NCI-H345 (cell line): ENCODE measurements around the gene TSPO.

Experiments
- DNase-seq: peaks from one replicate; lab custom pipeline; 2025; lab: John Stamatoyannopoulos, UW

The TSPO gene

DNA sequence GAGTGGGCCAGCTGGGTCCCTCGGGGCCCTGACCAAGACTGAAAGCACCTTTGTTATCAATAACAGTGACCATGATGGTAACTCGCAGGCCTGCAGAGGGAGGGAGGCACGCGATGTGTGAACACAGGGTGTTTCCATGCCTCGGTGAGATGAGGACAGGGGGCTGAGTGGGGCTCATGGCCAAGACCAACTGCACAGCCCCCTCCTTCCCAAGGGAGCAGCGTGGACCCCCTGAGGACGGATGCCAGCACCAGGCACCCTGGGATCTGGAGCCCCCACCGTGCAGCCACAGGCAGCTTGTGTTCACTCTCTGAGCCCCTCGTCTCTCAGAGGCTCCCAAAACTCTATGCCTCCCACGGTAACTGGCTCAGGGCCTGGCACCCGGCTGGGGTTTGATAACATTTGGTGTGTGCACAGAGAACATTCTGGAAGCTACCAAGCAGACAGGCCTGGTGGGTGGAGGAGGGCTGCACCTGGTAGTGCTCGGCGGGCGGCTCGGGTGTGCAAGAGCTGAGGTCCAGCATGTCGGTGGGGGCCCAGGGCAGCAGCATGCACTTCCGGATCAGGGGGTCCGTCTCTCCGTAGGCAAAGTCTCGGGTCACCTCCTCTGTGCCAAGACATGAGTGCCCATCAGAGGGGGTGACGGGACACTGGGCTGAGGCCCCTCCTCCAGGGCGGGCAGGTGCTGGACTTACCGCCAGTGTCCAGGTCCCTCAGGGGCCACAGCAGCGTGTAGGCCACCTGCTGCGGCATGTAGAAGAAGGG is 28.0 kb downstream of the TSPO start:
- DNase-seq: no peak

DNA sequence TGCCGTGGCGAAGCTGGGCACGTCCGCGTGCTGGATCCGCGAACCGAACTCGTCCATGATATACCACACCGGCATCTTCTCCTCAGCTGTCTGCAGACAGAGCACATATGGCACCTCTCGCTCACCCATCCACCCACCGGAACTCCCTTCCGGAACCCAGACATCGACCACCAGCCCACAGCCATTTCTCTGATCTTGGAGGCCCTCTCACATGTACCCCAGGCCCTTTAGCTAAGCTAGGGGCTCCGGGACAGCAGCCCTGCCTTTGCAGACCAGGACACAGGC is 28.5 kb downstream of the TSPO start:
- DNase-seq: no peak

DNA sequence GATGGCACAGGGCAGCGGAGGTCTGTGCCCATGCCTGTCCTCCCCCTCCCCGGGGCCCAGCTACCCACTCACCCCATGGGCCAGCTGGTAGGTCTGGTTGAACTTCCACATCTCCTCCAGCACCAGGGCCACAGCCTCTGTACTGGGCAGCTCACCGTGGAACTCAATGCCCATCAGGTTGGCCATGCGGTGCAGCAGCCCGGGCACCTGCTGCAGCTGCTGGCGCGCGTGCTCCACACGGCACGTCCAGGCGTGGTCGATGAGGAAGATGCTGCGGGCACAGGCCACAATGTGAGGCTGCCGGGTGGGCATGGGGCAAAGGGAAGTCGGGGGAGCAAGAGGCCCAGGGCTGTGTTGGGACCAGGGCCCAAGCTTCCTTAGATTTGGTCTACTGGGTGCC is 29.3 kb downstream of the TSPO start:
- DNase-seq: no peak

DNA sequence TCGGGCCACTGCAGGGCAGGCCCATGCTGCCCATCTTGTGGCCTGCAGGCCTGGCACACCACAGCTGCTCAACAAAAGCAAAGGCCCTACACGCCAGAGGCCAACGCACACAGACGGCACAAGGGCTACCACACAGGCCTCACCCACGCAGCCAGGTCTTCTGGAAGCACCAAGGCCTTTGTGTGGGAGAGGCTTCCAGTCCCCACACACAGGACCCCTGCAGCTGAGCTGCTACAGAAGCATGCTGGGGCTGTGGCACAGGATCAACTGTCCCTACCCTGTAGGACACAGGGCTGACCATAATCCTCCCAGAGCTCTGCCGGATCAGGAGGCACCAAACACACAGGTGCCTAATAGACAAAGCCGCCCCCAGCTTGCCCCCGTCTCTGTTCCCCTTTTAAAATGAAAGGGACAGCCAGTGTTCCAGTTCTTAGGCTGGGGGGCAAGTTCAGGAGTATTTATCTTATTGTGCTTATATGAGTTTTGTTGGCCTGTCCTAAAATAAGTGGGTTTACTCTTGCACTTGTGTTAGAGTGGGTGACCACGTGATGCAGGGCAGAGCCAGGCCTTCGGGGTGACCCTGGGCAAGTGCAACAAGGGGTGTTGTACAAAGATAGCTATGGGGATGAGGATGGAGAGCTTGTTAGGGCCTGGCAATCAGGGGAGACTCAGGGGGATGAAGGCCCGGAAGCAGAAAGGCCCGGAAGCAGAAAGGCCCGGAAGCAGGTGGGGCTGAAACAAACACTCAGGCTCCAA is 30.1 kb downstream of the TSPO start:
- DNase-seq: no peak

DNA sequence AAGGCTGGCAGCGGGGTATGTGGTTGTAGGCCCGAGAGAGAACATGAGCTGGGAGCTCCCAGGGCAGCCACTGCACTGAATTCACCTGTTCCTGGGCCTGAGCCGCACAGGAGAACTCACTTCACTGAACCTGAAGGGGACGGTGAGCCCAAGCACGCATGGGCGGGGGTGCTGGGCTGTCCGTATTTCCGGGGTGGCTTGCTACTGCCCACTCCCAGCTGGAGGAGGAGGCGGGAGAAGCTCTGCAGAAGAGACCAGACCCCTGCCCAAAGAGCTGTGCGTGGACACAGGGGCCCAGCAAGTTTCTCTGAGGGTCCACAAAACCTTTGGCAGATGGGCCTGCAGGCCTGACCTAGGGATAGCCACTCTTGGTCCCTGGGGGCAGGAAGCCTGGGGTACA is 30.8 kb downstream of the TSPO start:
- DNase-seq: no peak

DNA sequence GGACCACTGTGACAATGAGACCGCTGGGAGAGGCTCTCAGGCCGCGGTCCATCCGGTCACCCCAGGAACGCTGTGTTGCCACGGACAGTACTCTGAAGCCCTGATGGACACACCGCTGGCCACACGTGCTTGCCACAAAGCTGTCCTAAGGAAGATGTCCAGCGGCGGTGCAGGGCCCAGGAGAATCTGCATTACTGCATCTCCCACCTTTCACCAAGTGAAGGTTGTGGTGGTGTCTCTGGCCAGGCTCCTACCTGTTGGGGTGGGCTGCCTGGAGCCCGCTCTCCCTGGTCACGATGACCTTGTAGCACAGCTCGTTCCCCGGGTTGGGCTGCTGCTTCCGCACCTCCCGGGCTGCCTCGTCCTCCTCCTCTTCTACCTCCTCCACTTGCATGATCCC is 31.4 kb downstream of the TSPO start:
- no peak for DNase-seq

DNA sequence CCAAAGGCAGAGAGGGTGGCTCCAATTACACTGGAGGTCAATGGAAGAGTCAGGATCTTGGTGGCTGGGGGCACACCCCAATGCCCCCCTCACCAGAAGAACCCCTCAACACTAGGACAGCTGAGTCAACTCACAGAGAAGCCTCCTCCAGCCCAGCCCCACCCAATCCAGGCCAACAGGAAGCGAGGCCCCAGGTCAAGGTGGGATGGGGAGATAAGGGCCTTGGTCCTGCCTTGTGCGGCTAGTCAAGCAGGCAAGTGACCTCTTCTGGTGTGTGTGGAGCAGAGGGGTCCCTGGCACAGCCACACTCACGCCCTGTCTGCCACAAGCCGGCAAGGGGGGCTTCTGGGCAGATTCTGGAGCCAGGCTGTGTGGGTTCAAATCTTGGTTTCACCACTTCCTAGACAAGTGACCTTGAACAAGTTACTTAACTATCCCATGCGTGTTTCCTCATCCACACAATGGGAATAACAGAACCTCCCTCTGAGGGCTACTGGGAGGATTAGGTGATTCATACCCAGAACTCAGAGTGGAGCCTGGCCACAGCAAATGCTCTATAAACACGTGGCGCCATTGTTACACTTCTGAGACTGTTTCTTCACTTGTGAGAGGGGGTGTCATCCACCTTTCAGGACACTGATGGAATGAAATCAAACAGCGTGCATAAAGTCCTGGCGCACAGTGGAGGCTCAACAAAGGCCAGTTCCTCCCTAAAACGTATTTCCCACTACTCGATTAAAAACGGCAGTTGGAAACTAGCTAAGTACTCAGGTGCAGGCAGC is 32.3 kb downstream of the TSPO start:
- DNase-seq: no peak

DNA sequence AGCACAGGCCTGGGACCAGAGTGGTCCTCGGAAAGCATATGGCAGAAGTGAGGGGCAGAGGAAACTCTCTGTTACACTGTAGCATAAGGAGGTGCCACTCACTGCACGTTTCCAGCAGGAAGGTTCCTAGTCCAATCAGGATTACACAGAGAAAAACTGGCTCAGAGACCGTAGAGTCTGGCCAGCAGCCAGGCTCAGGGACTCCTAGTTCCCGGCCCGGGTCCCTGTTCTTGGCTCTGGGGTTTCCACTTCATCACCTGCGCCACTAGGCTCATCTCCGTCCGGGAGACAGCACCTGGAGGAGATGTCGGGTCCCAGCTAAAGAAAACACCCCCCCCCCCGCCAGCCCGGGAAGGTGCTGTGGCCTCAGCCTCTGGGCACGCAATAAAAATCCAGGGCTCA is 34.5 kb downstream of the TSPO start:
- peak; percentile 38 for DNase-seq

DNA sequence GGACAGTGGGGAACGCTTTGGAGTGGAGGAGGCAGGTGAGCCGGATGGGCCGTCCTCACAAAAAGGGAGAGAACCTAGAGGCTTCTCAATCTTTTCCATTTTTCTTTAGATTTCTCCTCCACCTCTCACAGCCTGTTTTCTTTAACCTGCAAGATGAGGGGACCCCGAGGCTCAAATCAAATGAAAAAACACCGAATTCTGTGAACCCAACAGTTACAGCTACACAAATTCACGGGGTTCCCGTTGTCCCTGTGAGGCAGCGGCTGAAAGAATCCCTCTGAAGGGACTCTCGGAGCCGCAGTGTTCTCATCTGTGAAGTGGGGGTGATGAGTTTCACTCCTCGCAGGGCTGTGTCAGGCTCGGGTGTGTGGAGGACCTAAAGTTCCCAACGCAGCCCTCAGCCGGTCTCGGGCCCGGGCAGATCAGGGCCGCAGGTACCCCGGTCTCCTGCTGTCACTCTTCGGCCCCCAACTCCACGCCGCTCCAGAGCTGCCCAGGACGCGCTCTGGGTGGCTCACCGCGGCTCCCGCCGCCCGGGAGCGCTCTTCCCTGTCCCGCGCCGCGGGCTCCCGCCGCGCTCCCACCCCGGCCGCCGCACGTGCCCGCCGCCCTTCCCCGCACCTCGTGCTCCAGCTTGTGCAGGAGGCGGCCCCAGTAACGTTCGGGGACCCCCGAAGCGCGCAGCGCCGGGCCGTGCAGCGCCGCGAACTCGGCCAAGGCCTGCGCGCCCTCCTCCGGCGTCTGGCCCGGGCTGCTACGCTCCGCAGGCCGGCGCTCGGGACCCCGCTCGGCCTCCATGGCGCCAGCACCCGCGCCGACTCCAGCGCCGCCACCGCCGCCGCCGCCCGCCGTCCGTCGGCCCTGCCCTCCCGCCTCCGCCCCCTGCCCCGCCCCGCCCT is 35.2 kb downstream of the TSPO start, which contains the start of gene TTLL12:
TTLL12 (minus strand) TSS at position 863 of the 899 bp plus-strand sequence; CDS start at position 798, 65 bp downstream.
- peak; percentile 45 for DNase-seq

DNA sequence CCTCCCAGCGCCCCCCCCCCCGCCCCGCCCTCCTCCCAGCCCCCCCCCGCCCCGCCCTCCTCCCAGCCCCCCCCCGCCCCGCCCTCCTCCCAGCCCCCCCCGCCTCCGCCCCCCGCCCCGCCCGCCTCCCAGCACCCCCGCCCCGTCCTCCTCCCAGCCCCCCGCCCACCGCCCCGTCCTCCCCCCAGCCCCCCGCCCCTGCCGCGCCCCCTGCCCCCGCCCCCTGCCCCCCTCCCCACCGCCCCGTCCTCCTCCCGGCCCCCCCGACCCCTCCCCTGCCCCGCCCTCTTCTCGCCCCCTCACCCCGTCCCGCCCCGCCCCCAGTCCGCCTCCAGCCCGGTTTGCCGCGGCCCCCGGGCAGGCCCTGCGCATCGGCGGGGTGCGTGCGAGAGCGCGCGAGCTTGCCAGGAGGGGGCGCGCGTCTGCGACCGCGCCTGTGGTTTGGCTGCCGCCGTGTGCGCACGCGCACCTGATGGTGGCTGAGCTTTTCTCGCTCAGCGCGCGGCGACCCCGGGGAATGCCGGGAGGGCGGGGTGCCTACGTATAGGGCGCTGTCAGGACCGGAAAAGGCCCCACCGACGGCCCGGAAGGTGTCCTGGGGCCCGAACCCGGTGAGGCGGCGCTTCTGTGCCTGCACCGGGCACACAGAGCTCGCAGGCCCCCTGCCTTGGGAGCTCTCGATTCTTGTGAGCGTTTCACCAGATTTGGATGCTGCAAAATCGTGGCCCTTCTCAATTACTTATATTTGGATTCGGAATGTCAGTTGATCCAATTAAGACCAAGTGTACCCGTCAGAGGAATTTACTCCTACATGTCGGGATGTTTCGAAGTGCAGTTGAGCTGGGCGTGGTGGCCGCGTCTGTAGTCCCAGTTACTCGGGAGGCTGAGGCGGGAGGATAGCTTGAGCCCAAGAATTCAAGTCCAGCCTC is 36.1 kb downstream of the TSPO start:
- DNase-seq: peak; percentile 91

DNA sequence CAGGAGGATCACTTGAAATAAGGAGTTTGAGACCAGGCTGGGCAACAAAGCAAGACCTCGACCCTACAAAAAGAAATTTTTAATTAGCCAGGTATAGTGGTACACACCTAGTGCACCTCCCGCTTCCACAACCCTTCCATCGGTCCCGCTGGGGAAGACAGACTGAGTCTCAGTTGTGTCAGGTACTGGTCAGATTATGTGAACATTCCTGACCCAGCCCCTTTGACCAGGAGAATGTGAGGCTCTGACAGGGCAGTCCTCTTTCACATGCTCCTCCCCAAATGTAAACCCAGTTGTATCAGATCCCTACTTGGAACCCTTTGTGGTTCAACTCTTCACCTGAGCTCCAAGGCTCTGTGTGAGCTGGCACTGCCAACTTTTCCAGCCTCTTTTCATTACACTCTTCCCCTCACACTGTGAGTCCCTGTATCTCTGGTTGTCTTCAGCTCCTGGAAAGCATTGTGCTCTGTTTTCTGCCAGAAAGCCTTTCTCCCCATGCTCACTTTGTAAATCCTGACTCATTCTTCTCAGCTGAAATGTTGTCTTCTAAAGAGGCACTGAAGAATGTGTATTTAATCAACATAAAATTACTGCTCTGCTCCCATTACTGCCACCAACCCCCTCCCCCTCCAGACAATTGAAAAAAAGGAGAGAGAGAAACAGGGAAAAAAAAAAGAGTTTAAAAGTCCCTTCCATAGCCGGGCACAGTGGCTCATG is 37.6 kb downstream of the TSPO start:
- no peak for DNase-seq

DNA sequence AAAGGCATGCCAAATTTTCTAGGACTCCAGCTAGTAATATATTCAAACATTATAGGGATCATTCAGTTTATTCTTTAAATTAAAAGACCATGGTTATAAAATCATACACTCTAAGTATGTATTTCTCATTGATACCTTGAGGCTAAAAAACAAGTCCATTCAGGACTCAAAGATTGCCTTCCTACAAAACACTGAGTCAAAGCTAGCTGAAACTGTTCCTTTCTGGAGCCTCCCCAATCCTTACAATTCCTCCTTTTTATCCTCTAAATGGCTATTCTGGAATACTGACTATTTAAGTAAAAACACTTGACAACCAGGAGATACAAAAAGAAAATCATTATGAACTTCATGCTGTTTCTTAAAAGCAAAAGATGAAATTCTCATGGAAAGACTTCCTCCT is 40.5 kb downstream of the TSPO start:
- DNase-seq: no peak

DNA sequence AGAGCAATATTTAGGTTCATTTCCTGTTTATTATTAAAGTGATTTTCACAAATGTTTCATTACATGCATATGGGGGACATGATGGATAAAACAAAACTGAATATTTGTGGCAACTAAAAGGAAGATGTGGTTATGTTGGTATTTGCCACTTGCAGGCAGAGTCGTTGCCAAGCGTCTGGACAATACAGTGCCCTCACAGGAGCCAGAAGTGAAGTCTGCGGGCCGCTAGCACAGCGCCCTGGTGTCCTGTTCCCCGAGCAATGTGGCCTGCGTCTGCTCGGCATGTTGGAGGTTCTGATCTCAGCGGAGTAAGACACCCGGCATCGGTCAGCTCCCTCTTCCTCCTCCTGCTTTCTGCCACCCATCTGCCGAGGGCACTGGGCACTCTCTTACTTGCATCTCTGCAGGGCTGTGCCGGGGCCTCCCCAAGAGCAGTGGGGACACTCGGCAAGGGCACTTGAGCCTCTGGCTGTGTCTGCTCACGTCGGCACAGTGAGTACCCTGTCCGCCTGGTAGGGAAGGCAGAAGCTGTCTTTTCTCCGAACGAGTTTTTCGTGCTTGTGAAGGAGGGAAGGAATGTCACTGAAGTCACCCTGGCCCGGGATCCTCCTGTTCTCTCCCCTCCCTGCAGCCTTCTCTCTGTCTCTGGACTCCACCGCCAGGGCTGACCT is 46.0 kb downstream of the TSPO start:
- no peak for DNase-seq

DNA sequence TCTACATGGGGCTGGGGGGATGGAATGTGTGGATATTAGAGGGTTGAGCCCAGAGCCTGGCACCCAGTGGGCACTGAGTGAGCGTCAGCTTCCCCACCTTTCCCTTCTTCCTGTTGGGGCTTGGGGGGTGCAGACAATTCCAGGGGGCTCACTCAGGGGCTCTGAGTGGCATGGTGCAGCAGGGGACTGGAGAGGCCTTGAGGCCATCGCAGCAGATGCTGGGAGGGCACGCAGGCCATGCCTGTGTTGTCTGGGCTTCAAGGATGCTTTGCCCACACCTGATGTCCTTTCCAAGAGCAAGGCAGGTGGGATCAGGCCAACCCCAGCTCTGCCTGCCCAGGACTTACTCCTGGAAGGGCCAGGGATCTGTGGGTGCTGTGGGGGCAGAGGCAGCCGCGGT is 46.8 kb downstream of the TSPO start:
- no peak for DNase-seq

DNA sequence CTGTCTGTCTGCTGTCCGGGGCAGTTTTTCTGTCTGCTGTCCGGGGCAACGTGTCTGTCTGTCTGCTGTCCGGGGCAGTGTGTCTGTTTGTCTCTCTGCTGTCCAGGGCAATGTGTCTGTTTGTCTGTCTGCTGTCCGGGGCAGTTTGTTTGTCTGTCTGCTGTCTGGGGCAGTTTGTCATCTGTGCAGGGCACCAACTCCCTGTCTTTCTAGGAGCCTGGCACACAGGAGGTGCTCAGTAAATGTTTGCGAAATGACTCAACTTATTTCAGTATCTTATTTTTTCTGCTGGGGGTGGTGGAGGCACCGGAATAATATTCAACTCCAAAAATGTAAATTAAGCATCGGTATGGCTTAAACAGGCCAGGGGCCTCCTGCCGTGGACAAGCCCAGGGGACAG is 47.6 kb downstream of the TSPO start:
- no peak for DNase-seq

DNA sequence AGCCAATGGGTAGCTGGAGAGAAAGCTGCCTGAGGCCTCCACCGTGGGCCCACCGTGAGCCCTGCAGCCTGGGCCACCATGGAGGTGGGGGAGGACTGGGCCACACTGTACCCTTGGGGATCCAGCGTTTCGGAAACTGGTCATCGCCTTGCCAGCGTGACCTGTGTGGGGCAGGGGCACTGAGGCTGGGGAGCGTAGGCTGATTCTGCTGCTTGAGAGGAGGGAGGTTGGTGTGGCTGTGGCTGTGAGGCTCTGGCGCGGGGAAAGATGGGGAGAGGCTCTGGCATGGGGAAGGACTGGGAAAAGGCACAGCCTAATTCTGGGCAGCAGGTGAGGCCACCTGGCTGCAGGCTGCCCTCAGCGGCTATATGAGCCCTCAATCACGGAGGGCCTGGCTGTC is 48.2 kb downstream of the TSPO start:
- no peak for DNase-seq

DNA sequence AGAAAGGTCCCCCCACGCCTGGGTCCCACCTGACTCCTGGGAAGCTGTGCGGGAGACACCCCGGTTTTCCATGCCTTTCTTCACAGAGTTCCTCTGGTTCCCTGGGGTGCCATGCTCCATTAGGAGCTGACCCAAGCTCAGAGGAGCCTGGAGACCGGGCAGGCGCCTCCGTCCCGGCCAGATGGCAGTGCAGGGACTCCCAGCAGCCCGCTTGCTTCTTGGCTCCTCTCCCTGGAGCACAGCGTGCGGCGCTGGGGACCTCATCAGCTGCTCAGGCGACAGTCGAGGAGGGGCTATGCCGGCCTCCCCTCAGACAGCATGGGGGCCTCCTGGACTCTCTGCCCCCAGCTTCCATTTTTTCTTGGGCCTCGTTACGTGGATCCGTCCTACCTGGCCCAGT is 48.7 kb downstream of the TSPO start:
- DNase-seq: no peak

DNA sequence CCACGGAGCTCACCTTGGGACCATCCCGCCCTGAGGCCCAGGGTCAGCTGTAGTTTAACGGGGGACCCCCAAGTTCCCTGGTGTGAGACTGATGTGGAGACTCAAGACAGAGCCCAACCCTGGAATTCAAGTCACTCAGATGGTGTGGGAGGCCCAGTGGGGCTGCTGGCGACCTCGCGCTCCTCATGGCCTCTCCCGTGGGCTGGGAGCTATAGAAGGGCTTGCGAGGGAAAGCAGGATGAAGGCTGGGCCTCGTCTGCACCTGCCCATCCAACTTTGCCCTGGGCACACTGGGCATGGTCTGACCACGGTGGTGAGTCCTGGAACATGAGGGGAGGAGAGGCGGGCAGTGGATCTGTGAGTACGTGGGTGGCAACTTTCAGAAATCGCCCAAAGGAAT is 49.2 kb downstream of the TSPO start:
- no peak for DNase-seq

DNA sequence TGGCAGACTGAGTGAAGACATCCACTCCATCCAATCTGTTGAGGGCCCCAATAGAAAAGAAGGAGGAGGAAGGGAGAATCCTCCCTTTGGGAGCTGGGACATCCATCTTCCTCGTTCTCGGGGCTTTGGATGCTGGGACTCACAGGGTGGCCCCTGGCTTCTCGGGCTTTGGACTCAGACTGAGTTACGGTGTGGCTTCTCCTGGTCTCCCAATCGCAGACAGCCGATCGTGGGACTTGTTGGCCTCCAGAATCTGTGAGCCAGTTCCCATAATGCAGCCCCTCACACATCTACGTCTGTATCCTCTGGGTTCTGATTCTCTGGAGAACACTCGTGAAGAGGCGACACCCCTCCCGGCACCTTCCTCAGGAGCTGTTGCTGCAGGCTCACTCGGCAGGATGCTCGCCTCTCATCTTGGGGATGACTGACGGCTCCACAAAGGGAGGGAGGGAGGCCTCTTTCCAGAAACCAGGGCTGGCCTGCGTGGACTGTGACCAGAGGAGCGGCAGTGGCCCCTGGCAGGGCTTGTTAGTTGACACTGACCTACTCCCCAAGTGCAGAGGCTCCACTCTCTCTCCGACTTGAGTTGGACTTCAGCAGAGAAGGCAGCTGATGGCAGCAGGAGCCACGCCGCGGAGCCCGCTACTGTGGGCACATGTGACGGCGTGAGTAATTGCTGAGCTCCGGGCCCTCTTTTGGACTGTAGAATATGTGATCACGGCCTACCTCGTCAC is 50.3 kb downstream of the TSPO start:
- DNase-seq: no peak
